MG63 (cell line): ENCODE measurements around the gene STX4. TPM values are rescaled to one million over a fixed set of nuclear protein-coding genes. Genes with fewer than 3 reads are reported as not detected.

Experiments used
- DNase-seq: peaks from one replicate; pipeline ENCODE4 v3.0.0-alpha.2; 2020
- H3K27me3 ChIP-seq: fragments of 250-450 bp; sonication (Bioruptor Pico); 2 replicates; pipeline ENCODE4 v1.5.1; 2020; ENCODE audit warnings: mild to moderate bottlenecking, moderate library complexity
- H3K36me3 ChIP-seq: fragments of 250-450 bp; sonication (Bioruptor Pico); 2 replicates; pipeline ENCODE4 v1.5.1; 2020; ENCODE audit warnings: mild to moderate bottlenecking, moderate library complexity
- H3K4me3 ChIP-seq: fragments of 250-450 bp; sonication (Bioruptor Pico); 2 replicates; pipeline ENCODE4 v1.5.1; 2020; ENCODE audit warnings: mild to moderate bottlenecking, moderate library complexity
- H3K9me3 ChIP-seq: fragments of 250-450 bp; sonication (Bioruptor Pico); 2 replicates; pipeline ENCODE4 v1.5.1; 2020; ENCODE audit warnings: mild to moderate bottlenecking, moderate library complexity
- total RNA-seq: library from RNA; depleted of rRNA; stranded (reverse); fragments of >200 nt; shearing (Covaris generic); gene quantifications from 2 replicates; pipeline ENCODE4 v1.2.3, GENCODE V29; 2014; ENCODE audit warnings: low replicate concordance

STX4 gene
- total RNA-seq, 1 experiment from 2014 or later: 47.1 TPM

DNA sequence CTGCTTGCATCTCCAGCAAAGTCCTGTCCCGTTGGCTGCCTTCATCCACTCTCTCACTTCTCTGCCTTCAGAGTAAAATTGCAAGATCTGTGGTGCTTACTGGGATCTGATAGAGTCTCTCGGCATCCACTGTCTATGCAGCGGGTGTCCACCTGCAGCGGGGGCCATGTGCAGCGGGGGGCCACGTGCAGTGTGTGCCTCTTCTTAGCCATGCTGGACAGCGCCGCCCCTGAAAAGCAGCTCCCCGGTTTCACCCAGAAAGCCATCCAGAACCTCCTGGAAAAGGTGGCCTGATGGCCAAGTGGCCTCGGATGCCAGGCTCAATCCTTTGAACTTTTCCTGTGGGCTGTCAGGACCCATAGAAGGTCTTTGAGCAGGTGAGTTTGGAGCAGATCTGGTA is 9.5 kb downstream of the STX4 start:
- Histone ChIP-seq H3K9me3 (no peaks in the 10 kb centered on the region), H3K4me3 (no peak overlapping the region), H3K36me3 (peaks cover 47% of the 10 kb centered on the region), H3K27me3 (no peaks in the 10 kb centered on the region)
- no peak for DNase-seq

DNA sequence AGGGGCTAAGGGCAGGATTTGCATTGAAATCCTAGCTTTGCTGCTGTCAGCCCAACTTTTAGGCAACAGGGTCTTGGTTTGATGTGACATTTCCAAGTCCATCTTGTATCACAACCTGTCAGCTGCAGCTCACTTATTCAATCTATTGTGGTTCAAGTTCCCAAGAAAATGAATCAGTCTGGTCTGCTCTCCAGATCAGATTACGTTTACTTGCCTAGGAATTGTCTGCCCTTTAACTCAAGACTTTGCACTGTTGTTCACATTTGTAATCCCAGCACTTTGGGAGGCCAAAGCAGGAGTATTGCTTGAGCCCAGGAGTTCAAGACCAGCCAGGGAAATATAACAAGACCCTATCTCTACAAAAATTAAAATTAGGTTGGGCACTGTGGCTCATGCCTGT is 10.0 kb downstream of the STX4 start:
- no peaks in the 10 kb centered on the region for H3K9me3 ChIP-seq
- no peak for DNase-seq
- no peaks in the 10 kb centered on the region for H3K27me3 ChIP-seq
- no peak overlapping the region for H3K4me3 ChIP-seq
- peaks cover 44% of the 10 kb centered on the region for H3K36me3 ChIP-seq

DNA sequence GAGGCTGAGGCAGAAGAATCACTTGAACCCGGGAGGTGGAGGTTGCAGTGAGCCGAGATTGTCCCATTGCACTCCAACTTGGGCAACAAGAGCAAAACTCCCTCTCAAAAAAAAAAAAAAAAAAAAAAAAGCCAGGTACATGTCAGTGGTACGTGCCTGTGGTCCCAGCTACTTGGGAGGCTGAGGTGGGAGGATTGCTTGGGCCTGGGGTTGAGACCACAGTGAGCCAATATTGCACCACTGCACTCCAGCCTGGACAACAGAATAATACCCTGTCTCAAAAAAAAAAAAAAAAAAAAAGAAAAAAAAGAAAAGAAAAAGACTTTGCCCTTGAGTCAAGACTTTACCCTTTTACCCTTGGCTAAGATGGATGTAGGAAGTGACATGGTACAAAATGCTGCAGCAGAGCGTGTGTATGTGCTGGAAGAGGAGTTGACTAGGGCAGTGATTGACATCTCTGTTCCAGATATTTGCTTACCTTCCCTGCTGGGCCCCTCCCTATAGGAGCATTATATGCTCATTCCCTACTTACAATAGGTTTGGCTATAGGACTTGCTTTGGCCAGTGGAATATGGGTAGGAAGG is 10.6 kb downstream of the STX4 start:
- Histone ChIP-seq H3K36me3 (peaks cover 40% of the 10 kb centered on the region), H3K4me3 (no peak overlapping the region), H3K9me3 (no peaks in the 10 kb centered on the region), H3K27me3 (no peaks in the 10 kb centered on the region)
- DNase-seq: no peak

DNA sequence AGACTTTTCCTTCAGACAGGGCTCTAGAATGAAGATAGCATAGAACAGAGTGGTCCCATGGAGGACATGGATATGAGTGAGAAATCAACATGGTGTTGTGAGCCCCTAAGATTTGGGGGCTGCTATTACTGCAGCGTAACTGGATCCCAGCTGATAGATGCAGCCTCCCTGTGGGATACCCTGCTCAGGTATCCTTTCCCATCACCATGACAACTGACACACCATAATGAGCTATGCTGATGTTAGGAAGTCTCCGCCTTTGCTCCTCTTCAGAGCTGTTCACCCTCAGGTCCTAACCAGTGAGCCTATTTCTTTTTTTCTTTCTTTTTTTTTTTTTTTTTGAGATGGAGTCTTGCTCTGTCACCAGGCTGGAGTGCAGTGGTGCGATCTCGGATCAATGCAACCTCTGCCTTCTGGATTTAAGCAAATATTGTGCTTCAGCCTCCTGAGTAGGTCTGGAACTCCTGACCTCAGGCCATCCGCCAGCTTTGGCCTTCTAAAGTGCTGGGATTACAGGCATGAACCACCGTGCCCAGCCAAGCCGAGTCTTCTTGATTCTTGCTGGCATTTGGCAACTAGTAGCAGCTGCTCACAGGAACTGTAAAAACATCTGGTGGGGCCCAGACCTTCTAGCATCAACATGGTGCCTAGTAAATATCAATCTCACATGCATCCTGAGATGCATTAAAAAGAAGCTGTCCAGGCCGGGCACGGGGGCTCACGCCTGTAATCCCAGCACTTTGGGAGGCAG is 17.1 kb downstream of the STX4 start:
- Histone ChIP-seq H3K36me3 (no peaks in the 10 kb centered on the region), H3K9me3 (no peaks in the 10 kb centered on the region), H3K4me3 (no peak overlapping the region), H3K27me3 (no peaks in the 10 kb centered on the region)
- peak; percentile 83 for DNase-seq

DNA sequence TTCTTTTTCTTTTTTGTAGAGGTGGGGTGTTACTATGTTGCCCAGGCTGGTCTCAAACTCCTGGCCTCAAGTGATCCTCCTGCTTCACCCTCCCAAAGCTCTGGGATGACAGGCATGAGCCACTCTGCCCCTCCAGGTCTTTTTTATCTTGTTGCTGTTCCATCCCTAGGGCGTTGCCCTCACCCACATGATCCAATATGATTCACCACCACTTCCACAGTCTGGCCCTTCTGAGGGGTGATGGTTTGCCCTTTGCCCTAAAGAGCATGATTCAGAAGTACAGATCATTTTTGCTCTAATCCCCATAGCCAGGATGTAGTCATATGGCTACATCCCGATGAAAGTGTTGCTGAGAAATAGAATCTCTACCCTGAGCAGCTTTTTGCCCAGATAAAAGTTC is 18.8 kb downstream of the STX4 start:
- peak; percentile 94 for DNase-seq
- Histone ChIP-seq H3K27me3 (no peaks in the 10 kb centered on the region), H3K4me3 (no peak overlapping the region), H3K9me3 (no peaks in the 10 kb centered on the region), H3K36me3 (peaks cover 4% of the 10 kb centered on the region; the same call in 1 of the 2 replicates)

DNA sequence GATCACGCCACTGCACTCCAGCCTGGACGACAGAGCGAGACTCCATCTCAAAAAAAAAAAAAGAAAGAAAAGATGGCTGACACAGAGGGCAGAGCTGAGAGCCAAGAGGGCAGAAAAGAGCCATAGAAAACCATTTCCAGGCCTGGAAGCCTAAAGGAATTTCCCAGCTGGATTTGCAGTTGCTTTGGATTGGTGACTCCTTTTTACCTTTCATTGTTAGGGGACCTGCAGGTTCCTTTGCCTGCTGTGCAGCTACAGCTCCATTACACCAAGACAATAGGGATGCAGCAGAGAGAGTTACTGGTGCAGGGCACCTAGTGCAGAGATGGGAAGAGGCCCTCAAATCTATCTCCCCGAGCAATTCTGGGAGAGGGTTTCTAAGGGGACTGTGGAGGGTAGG is 22.3 kb downstream of the STX4 start:
- Histone ChIP-seq H3K27me3 (no peaks in the 10 kb centered on the region), H3K4me3 (no peak overlapping the region), H3K36me3 (peaks cover 37% of the 10 kb centered on the region), H3K9me3 (no peaks in the 10 kb centered on the region)
- DNase-seq: no peak

DNA sequence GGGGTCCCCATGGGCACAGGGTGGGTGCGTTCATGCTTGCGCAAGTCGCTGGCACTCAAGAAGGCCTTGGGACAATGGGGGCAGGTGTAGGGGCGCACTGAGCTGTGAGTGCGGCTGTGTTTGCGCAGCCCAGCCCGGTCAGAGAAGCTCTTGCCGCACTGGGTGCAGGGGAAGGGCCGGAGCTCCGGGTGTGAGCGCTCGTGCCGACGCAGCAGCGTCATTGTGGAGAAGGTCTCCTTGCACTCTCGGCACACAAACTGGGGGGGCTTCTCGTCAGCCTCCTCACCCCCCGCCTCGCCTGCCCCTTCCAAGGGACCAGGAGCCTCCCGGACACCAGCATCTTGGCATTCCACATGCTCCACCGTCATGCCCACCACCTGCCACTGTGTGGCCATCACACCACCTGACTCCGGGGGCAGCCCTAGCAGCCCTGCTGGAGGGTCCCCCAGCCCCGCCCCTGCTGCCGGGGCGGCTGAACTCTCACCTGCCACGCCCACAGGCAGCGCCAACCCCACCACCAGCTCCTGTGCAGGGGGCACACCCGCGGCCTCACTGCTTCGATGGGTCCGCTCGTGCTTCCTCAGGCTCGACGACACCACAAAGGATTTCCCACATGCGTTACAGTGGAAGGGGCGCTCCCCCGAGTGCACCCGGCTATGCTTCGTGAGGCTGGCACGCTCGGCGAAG is 27.9 kb downstream of the STX4 start:
- Histone ChIP-seq H3K4me3 (no peak overlapping the region), H3K27me3 (no peaks in the 10 kb centered on the region), H3K9me3 (no peaks in the 10 kb centered on the region), H3K36me3 (peaks cover 75% of the 10 kb centered on the region)
- DNase-seq: no peak

DNA sequence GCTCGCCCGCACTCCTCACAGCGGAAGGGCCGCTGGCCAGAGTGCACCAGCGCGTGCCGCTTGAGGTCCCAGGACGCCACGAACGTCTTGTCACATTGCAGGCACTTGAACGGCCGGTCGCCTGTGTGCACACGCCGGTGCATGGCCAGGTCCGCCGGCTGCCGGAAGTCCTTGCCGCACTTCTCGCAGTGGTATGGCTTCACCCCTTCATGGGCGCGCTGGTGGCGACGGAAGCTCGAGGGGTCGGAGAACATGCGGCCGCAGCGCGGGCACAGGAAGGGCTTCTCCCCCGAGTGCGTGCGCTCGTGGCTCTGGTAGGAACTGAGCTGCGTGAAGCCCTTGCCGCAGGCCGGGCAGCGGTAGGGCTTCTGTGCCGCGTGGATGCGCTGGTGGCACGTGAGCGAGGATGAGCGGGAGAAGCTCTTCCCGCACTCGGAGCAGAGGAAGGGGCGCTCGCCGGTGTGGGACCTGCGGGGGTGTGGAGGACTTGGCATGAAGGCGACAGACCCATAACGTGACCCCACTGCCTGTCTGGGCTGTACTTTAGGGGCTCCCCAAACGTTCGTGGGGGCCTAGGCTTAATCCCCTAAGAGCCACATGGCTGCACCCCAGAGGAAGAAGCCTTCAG is 28.6 kb downstream of the STX4 start:
- peaks cover 77% of the 10 kb centered on the region for H3K36me3 ChIP-seq
- DNase-seq: no peak
- no peaks in the 10 kb centered on the region for H3K27me3 ChIP-seq
- H3K9me3 ChIP-seq: no peaks in the 10 kb centered on the region
- H3K4me3 ChIP-seq: no peak overlapping the region

DNA sequence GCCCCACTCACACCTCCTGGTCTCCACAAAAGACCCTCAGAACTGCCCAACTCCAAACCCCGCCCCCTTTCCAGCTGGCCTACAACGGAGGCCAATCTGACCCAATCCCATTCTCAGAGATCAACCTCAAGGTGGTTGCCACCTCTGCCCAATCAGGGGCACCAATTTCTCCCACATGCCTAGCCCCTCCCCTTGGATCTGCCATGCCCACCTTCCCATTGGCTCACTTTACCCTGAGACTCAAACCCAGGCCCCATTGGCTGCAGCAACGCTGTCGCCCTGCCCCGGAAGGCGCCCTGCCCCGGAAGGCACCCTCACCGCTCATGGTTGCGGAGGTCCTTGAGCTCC is 30.1 kb downstream of the STX4 start:
- Histone ChIP-seq H3K27me3 (no peaks in the 10 kb centered on the region), H3K36me3 (peaks cover 72% of the 10 kb centered on the region), H3K9me3 (no peaks in the 10 kb centered on the region), H3K4me3 (no peak overlapping the region)
- DNase-seq: no peak

DNA sequence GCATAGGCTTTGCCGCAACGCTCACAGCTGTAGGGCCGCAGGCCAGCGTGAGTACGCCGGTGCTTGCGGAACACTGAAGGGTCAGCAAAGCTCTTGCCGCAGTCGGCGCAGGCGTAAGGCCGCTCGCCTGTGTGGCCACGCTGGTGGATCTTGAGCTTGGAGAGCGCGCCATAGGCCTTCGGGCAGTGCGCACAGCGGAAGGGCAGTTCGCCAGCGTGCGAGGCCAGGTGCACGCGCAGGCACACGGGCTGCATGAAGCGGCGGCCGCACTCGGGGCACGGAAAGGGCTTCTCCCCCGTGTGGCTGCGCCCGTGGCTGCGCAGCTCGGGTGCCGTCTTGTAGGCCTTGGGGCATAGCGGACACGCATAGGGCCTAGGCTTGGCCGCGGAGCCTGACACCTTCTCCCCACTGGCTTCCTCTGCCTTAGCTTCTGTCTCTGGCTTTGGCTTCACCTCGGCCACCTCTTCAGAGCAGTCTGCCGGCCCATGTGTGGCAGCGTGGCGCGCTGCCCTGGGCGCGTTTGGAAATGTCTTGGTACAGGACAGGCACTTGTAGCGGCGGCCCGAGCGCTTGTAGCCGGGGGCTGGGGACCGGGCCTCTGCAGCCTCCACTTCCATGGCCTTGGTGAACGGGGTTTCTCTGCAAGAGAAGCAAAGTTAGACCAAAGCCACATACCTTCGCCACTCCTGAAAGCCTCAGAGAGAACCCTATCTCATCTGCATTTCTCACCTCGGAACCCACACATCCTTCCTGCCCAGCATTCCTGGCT is 30.7 kb downstream of the STX4 start:
- Histone ChIP-seq H3K27me3 (no peaks in the 10 kb centered on the region), H3K9me3 (no peaks in the 10 kb centered on the region), H3K36me3 (peaks cover 68% of the 10 kb centered on the region), H3K4me3 (no peak overlapping the region)
- DNase-seq: no peak

DNA sequence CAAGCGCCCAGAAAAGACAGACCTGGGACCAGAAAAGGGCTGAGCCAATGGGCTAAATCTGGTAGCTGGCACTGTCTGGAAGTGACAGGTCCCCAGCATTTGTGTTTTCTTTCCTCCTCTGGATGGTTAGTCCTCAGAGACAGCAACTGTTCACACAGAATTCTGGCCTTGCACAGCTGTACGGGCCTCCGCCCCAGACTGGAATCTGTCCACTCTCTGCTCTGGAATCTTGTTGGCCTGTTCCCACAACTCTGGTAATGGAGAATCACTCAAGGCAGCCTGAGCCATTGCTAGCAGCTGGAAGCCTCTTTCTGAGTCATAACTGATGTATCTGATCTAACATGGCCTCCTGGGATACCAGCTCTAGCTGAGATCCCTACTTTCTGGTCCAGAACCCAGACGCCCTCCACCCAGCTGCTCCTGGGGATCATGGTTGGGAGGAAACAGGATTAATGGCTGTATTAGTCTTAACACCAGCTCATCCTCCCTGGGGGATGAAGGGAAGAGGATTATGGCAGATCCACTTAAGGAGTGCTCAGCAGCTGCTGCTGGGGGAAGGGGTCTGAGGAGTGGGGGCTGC is 31.6 kb downstream of the STX4 start:
- Histone ChIP-seq H3K27me3 (no peaks in the 10 kb centered on the region), H3K4me3 (peak overlapping the region; percentile 4; the same call in 1 of the 2 replicates), H3K36me3 (peaks cover 59% of the 10 kb centered on the region), H3K9me3 (no peaks in the 10 kb centered on the region)
- DNase-seq: peak; percentile 95

DNA sequence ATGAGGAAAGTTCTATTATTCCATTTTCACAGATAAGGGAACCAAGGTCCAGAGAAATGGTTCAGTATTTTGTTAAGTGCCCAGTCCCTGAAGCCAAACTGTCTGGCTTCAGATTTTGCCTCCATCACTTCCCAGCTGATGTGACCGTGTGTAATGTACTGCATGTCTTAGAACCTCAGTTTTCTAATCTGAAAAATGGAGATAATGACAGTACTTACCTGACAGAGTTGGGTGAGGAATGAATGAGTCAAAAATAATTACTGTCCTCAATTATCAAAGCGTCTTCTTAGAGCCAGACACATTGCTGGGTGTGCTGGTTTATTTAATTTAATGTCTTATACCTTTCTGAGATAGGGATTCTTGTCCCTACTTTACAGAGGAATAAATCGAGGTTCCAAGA is 34.0 kb downstream of the STX4 start:
- H3K4me3 ChIP-seq: no peak overlapping the region

DNA sequence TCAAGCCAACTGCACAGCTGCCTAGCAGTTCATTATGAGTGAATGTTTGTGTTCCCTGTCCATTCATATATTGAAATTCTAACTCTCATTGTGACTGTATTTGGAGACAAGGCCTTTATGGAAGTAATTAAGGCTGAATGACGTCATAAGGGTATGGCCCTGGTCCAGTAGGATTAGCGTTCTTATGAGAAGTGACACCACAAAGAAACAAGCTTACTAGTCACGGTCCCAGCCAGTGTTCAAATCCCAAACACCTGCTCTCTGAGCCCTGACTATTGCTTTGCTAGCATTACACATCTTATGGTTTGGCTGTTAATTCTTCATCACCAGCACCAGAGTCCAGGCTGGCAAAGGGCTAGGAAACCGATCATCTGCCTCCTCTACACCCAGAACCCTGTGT is 38.5 kb downstream of the STX4 start:
- Histone ChIP-seq H3K27me3 (no peaks in the 10 kb centered on the region), H3K36me3 (peaks cover 26% of the 10 kb centered on the region), H3K9me3 (no peaks in the 10 kb centered on the region), H3K4me3 (peak overlapping the region; percentile 94)
- peak; percentile 63 for DNase-seq

More for the DNA sequence above, 34.0 kb downstream of the STX4 start:
- Histone ChIP-seq H3K27me3 (no peaks in the 10 kb centered on the region), H3K36me3 (peaks cover 38% of the 10 kb centered on the region), H3K9me3 (no peaks in the 10 kb centered on the region)
- DNase-seq: no peak

DNA sequence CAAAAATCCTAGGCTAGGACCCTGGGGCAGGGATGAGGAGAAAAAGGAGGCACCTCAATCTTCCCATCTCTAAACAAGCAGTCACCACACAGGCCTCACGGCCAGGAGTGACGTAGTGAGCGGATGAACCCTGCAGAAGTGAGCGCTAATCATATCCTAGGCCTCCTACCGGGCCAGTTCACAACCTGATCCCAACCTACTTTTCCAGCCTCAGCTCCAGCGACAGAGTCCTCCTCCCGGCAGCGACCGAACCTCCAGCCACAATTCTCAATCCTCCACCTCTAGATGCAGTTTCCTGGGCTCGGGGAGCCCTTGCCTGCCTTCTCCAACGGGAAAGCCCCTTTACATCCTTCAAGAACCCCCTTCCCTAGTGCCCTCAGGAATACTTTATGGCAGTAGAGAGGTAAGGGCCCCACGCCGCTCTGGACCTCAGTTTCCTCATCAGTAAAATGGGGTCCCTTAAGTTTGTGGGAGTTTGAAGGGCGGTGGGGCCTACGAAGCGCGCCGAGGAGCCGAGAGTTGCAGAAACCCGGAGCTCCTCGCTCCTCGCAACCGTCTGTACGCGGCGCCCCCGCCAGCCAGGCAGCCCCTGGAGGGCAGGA is 39.3 kb downstream of the STX4 start:
- no peaks in the 10 kb centered on the region for H3K27me3 ChIP-seq
- H3K36me3 ChIP-seq: peaks cover 28% of the 10 kb centered on the region
- no peaks in the 10 kb centered on the region for H3K9me3 ChIP-seq
- peak overlapping the region; percentile 94 for H3K4me3 ChIP-seq
- peak; percentile 71 for DNase-seq

DNA sequence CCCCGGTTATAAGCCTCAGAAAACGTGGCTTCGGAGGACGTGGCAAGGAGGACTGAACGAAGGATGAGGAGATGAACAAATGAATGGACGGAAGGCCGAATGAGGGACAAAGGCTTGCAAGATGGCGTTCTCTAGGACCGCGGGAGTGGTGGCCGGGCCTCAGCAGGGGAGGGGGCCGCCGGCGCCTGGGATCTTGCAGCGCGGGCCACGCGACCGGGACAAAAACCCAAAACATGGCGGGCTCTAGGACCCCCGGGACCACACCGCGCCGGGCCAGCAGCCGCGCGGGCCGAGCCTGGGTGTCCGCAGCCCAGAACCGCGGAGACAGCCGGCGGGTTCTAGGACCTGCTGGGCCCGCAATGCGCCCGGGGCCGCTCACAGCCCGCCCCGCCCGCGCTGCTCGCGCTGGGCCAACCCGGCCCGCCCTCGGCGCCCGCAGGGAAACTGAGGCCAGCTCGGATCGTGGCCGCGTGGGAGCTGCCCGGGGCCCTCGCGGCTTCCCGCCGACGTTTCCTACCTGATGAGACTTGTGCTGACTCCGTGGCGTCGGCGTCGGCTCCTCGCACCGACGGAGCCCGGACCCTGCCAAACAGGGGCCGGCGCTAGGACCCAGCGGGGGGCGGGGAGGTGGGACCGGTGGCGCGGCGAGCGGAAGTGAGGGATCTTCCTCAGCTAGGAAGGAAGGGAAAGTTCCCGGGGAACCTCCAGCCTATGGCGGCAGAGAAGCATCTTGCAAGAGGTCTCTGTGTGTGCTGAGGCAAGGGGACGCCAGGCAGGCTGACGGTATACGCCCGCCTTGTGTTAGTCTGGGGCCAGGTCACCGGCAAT is 40.0 kb downstream of the STX4 start:
- Histone ChIP-seq H3K4me3 (peak overlapping the region; percentile 94), H3K27me3 (no peaks in the 10 kb centered on the region), H3K9me3 (no peaks in the 10 kb centered on the region), H3K36me3 (peaks cover 34% of the 10 kb centered on the region)
- peak; percentile 97 for DNase-seq
